Cardiac muscle cell (in vitro differentiated cells and primary cell): ENCODE results near the gene RASSF4. TPM values are rescaled to one million over a fixed set of nuclear protein-coding genes. Genes with fewer than 3 reads are reported as not detected.
A peak's percentile ranks its signal among the peaks of the same experiment; 100 is the strongest.

Experiments
- DNase-seq, 2 donors: peaks; one replicate each; pipeline versions ENCODE4 v3.0.0 to v3.0.0-alpha.2; 2010 to 2017; ENCODE audit warnings: low read depth in 1 of 2, low spot score in 1 of 2
- H3K27ac ChIP-seq: fragments of 200-600 bp; sonication (generic); 2 replicates; pipeline ENCODE4 v1.5.1; 2016
- H3K27me3 ChIP-seq: fragments of 200-600 bp; sonication (generic); 2 replicates; pipeline ENCODE4 v1.6.0; 2016; ENCODE audit warnings: control low read depth
- H3K36me3 ChIP-seq: fragments of 200-600 bp; sonication (generic); 2 replicates; pipeline ENCODE4 v1.5.1; 2016; ENCODE audit warnings: control low read depth
- H3K4me1 ChIP-seq: fragments of 200-600 bp; sonication (generic); 2 replicates; pipeline ENCODE4 v1.8.1; 2017; ENCODE audit warnings: low read depth, mild to moderate bottlenecking, mixed run types
- H3K4me3 ChIP-seq: fragments of 200-600 bp; sonication (generic); 2 replicates; pipeline ENCODE4 v1.5.1; 2016; ENCODE audit warnings: mild to moderate bottlenecking
- H3K9me3 ChIP-seq: fragments of 200-600 bp; sonication (generic); 2 replicates; pipeline ENCODE4 v1.5.1; 2017; ENCODE audit warnings: low read depth, mild to moderate bottlenecking, control low read depth
- polyA plus RNA-seq: library from polyadenylated mRNA; unstranded; fragments of >200 nt; fragmentation: Nextera tagmentation; extraction: Ambion mirVana; gene quantifications from 2 replicates; pipeline ENCODE4 v1.2.1, GENCODE V29; 2016
- total RNA-seq: library from RNA; depleted of rRNA; stranded (reverse); fragments of >200 nt; gene quantifications from 2 replicates; pipeline ENCODE4 v1.2.3, GENCODE V29; 2016
- TF ChIP-seq, protein P1 (sequence below): IDR thresholded peaks from 2 replicates; pipeline ENCODE4 v1.5.1; 2012; ENCODE audit warnings: low read depth, mild to moderate bottlenecking, low read length

RASSF4 gene
- total and polyA plus RNA-seq, 2 experiments from 2014 or later, result 63.6 to 70.7 TPM

DNA sequence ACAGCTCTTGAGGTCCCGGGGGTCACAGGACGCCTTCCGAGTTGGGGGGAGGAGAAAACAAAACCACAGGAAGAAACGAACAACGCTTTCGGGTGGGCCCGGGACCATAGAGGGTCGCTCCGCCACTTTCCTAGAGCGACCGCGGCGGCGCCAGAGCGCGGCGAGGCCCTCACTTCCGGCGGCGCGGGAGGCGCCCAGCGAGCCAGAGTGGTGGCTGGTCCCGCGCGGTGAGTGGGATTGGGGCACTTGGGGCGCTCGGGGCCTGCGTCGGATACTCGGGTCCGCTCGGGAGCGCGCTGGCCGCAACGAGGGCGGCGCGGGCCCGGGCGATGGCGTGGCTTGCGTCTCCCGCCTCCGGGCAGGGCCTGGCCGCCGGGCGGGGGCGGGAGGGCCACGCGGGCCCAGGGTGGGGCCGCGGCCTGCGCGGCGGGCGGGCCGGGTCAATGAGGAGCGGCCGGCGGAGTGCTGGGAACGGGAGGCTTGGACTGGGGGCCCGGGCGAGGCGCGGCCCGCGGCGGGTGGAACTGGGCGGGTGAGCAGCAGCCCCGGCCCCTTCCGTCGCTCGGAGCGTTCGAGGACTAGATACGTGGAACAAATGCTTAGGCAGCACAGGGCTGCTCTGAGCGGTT, 41.3 kb downstream of the RASSF4 start, which contains the start of gene ZNF22:
ZNF22 (plus strand) TSS at position 172 of the 629 bp plus-strand sequence. CDS start 2,446 bp downstream, outside the sequence.
- Histone ChIP-seq H3K9me3 (no peaks in the 10 kb centered on the region), H3K36me3 (no peaks in the 10 kb centered on the region), H3K27me3 (no peaks in the 10 kb centered on the region), H3K27ac (peak within 1 kb of the TSS; percentile 93), H3K4me1 (peaks cover 17% of the 10 kb centered on the region), H3K4me3 (peak within 1 kb of the TSS; percentile 51)
- DNase-seq, result peak; percentile 80 to 85
- TF ChIP-seq, protein P1, sequence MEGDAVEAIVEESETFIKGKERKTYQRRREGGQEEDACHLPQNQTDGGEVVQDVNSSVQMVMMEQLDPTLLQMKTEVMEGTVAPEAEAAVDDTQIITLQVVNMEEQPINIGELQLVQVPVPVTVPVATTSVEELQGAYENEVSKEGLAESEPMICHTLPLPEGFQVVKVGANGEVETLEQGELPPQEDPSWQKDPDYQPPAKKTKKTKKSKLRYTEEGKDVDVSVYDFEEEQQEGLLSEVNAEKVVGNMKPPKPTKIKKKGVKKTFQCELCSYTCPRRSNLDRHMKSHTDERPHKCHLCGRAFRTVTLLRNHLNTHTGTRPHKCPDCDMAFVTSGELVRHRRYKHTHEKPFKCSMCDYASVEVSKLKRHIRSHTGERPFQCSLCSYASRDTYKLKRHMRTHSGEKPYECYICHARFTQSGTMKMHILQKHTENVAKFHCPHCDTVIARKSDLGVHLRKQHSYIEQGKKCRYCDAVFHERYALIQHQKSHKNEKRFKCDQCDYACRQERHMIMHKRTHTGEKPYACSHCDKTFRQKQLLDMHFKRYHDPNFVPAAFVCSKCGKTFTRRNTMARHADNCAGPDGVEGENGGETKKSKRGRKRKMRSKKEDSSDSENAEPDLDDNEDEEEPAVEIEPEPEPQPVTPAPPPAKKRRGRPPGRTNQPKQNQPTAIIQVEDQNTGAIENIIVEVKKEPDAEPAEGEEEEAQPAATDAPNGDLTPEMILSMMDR, result peak; percentile 11

DNA sequence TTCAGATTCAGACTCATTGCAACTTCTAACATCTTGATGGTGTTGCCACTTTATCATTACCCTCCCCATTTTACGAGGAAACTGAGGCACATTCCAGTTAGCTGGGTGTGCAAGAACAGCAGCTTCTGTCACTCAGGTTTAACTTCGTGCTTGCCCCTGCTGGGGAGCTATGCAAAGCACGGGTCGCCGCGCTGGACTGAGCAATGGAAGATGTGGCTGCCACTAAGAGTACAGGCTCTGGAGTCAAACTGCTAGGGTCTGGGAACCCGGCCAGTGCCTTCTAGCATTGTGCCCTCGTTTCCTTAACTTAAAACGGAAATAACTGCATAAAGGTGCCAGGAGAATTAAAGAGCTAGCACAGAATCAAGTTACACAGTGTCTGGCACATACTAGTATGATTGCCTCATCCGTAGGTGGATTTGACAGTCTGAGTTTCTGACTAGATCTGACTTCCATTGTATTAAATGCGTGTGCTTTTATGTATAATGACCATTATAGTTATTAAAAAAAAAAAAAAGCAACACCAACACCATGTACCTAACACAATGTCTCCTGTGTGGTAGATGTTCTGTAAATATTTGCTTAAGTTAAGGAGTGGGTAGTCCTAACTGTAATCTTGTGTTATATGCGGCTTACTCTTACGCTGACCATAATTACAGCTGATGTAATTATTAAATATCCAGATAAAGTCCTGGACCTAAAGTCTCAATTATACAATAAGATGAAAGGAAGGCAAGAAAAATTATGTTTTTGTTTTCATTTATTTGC, 42.0 kb downstream of the RASSF4 start:
- no peaks in the 10 kb centered on the region for H3K27me3 ChIP-seq
- no peaks in the 10 kb centered on the region for H3K36me3 ChIP-seq
- peak; percentile 62 to 83 for DNase-seq
- H3K9me3 ChIP-seq, result no peaks in the 10 kb centered on the region
- peak overlapping the region; percentile 93 for H3K27ac ChIP-seq
- peak overlapping the region; percentile 51 for H3K4me3 ChIP-seq
- TF ChIP-seq, protein P1, result peak; percentile 24
- H3K4me1 ChIP-seq, result peaks cover 10% of the 10 kb centered on the region

DNA sequence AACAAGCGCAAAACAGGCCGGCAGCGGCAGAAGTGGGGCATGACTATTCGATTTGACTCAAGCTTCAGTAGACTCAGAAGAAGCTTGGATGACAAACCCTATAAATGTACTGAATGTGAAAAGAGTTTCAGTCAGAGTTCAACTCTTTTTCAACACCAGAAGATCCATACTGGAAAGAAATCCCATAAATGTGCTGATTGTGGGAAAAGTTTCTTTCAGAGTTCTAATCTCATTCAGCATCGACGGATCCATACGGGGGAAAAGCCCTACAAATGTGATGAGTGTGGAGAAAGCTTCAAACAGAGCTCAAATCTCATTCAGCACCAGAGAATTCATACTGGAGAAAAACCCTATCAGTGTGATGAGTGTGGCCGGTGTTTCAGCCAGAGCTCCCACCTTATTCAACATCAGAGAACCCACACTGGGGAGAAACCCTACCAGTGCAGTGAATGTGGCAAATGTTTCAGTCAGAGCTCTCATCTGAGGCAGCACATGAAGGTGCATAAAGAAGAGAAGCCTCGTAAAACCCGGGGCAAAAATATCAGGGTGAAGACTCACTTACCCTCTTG, 43.9 kb downstream of the RASSF4 start:
- Histone ChIP-seq H3K4me3 (no peak overlapping the region), H3K36me3 (no peaks in the 10 kb centered on the region), H3K4me1 (peaks cover 4% of the 10 kb centered on the region), H3K9me3 (no peaks in the 10 kb centered on the region), H3K27ac (no peak overlapping the region), H3K27me3 (no peaks in the 10 kb centered on the region)
- DNase-seq, result no peak
- TF ChIP-seq, protein P1, result no peak

DNA sequence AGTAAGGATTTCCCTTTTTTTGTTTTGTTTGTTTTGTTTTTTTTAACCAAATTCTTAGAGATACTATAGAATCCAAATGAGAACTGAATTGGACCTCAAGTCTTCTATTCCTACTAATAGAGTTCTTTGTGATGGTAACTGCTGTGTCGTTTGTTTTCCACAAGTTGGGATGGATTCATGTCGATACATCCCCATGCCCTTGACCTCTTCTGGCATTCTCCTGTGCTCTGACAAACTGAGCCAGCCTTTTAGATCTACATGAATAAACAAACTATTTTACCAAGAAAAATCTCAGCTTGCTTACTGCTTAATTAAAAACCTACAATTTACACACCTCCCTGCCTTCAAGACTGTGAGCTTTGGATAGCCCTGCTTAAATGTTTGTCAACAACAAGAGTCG, 45.1 kb downstream of the RASSF4 start:
- no peak overlapping the region for H3K4me3 ChIP-seq
- TF ChIP-seq, protein P1, result no peak
- H3K9me3 ChIP-seq, result no peaks in the 10 kb centered on the region
- DNase-seq, result no peak
- peaks cover 4% of the 10 kb centered on the region for H3K4me1 ChIP-seq
- no peaks in the 10 kb centered on the region for H3K27me3 ChIP-seq
- H3K27ac ChIP-seq, result no peak overlapping the region
- no peaks in the 10 kb centered on the region for H3K36me3 ChIP-seq

DNA sequence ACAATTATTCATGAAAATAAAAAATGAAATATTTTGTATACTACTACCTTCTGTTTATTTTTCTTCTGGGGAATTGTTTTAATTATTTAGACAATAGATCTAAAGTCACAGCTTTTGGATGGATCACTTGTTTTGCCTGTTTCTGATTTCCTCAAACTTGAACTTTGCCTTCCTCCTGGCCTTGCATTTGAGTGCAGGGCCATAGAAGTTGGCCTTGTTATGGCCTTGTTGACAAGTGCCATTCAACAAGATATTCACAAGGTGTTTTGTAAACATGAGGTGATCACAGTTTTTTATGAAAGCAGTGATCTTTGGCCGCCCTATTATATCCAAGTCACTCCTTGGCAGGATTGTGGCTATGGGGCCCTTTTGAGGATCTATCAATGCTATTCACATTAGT, 45.7 kb downstream of the RASSF4 start:
- DNase-seq, result no peak

More for the DNA sequence above, 45.7 kb downstream of the RASSF4 start:
- no peaks in the 10 kb centered on the region for H3K36me3 ChIP-seq
- no peak overlapping the region for H3K4me3 ChIP-seq
- TF ChIP-seq, protein P1, result no peak
- no peaks in the 10 kb centered on the region for H3K27me3 ChIP-seq
- H3K27ac ChIP-seq, result no peak overlapping the region
- H3K9me3 ChIP-seq, result no peaks in the 10 kb centered on the region
- H3K4me1 ChIP-seq, result peaks cover 3% of the 10 kb centered on the region
